Measurements from ENCODE around the gene MYORG.

DNA sequence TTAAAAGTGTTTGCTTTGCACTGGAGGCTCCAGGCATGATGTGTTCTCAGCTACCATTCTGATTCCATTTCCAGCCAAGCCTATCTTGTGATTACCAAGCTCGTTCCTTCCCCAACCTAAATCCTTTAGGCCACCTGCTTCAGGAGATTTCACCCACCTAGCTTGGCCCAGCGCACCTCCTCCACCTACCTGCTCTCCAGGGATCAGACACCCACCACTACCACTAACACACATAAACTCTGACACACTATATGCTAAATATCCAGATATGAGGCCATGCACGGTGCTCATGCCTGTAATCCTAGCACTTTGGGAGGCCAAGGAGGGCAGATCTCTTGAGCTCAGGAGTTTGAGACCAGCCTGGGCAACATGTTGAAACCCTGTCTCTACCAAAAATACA, 2.4 kb downstream of the MYORG start:
- TF ChIP-seq, protein P1, sequence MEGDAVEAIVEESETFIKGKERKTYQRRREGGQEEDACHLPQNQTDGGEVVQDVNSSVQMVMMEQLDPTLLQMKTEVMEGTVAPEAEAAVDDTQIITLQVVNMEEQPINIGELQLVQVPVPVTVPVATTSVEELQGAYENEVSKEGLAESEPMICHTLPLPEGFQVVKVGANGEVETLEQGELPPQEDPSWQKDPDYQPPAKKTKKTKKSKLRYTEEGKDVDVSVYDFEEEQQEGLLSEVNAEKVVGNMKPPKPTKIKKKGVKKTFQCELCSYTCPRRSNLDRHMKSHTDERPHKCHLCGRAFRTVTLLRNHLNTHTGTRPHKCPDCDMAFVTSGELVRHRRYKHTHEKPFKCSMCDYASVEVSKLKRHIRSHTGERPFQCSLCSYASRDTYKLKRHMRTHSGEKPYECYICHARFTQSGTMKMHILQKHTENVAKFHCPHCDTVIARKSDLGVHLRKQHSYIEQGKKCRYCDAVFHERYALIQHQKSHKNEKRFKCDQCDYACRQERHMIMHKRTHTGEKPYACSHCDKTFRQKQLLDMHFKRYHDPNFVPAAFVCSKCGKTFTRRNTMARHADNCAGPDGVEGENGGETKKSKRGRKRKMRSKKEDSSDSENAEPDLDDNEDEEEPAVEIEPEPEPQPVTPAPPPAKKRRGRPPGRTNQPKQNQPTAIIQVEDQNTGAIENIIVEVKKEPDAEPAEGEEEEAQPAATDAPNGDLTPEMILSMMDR (IDR thresholded peaks at IDR 0.05 in 2 of 3, conservative IDR thresholded peaks at IDR 0.05 in 1 of 3; ENCODE audit: control insufficient read depth in 2 of 3, extremely low read depth in 1 of 3, insufficient read depth in 1 of 3, low read depth in 3 of 3, low read length in 3 of 3), result no peak
- TF ChIP-seq CREM (IDR thresholded peaks at IDR 0.05; ENCODE audit: low read depth) (no peak), TCF7 (IDR thresholded peaks at IDR 0.05; ENCODE audit: borderline replicate concordance) (no peak), YY1 (IDR thresholded peaks at IDR 0.05; ENCODE audit: low read depth, low read length) (no peak), POLR2A (IDR thresholded peaks at IDR 0.05; ENCODE audit: low read depth, low read length) (no peak), POLR2AphosphoS5 (IDR thresholded peaks at IDR 0.05; ENCODE audit: low read length) (no peak), GATAD2B (conservative IDR thresholded peaks at IDR 0.05; ENCODE audit: low read depth) (no peak), FOXM1 (IDR thresholded peaks at IDR 0.05; ENCODE audit: low read depth, low read length) (no peak), NRF1 (conservative IDR thresholded peaks at IDR 0.05; ENCODE audit: low read depth, low read length) (no peak), PBX3 (IDR thresholded peaks at IDR 0.05; ENCODE audit: insufficient replicate concordance, low read depth, low read length) (no peak), SIX5 (IDR thresholded peaks at IDR 0.05; ENCODE audit: low read depth, low read length, severe bottlenecking) (no peak)
- TF ChIP-seq, protein P2, sequence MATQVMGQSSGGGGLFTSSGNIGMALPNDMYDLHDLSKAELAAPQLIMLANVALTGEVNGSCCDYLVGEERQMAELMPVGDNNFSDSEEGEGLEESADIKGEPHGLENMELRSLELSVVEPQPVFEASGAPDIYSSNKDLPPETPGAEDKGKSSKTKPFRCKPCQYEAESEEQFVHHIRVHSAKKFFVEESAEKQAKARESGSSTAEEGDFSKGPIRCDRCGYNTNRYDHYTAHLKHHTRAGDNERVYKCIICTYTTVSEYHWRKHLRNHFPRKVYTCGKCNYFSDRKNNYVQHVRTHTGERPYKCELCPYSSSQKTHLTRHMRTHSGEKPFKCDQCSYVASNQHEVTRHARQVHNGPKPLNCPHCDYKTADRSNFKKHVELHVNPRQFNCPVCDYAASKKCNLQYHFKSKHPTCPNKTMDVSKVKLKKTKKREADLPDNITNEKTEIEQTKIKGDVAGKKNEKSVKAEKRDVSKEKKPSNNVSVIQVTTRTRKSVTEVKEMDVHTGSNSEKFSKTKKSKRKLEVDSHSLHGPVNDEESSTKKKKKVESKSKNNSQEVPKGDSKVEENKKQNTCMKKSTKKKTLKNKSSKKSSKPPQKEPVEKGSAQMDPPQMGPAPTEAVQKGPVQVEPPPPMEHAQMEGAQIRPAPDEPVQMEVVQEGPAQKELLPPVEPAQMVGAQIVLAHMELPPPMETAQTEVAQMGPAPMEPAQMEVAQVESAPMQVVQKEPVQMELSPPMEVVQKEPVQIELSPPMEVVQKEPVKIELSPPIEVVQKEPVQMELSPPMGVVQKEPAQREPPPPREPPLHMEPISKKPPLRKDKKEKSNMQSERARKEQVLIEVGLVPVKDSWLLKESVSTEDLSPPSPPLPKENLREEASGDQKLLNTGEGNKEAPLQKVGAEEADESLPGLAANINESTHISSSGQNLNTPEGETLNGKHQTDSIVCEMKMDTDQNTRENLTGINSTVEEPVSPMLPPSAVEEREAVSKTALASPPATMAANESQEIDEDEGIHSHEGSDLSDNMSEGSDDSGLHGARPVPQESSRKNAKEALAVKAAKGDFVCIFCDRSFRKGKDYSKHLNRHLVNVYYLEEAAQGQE (IDR thresholded peaks at IDR 0.05; ENCODE audit: low read depth, low read length), result no peak

All from GM12878 (cell line).